ENCODE results near the gene NRSN2. TPM values are rescaled to one million over a fixed set of nuclear protein-coding genes. Genes with fewer than 3 reads are reported as not detected.
A peak's percentile ranks its signal among the peaks of the same experiment; 100 is the strongest.

The NRSN2 gene
- total and polyA plus RNA-seq, 2 of the 4 experiments (the other 2 are of a cell fraction): 9.9 to 101 TPM

DNA sequence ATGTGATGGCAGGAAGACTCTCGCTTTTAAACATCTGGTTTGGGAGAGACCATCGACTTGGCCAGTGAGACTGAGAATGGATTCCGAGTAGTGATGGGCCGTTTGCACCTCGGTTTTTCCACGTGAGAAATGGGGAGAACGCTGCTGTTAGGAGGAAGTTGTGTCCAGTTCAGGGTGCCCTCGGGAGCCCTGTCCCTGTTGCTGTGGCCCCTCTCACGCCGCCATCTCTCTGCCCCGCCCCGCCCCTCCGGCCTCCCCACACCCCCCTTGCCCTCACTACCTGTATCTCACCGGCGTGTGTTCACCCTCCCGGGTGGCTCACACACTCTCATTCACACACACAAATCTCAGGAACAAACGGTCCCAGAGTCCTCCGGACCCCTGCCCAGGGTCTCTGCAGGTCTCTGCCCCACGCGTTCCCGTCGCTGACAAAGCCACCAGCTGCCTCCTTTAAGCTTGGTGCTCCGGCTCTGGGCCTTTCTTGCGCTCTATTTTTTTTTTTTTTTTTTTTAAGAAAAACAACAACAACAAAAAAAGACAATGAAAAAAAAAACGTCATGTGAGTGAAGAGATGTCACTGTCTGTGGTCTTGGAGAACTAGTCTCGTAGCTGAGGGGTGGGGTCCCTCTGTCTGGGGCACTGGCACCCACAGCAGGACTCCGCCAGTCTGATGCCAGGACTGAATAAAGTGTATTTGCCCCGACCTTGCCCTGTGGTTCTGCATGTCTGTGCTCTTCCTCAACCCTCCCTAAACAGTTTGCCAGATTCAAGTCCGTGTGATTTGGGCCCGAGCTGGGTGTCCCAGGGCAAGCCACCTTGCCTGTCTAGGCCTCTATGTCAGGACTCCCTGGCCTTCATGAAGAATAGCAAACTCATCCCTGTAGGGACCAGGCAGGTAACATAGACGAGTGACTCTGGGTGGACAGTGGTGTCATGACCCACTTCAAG is 18.6 kb upstream of the NRSN2 start:
- intact Hi-C loops (cut with micrococcal nuclease) (no loop called here), dilution Hi-C loops (cut with HindIII; ENCODE audit: low sequenced_read_pairs, unreplicated experiment) (no loop called here), in situ Hi-C loops (cut with MboI; ENCODE audit: low sequenced_read_pairs) (no loop called here)
- peaks cover 8% of the 10 kb centered on the region; the same call in 1 of the 2 replicates for H3K36me3 ChIP-seq (ENCODE audit: control insufficient read depth, insufficient read depth, low read length)
- peaks cover 4% of the 10 kb centered on the region; the same call in 1 of the 2 replicates for H3K9me1 ChIP-seq (ENCODE audit: insufficient read depth, low read length)
- H2BK120ac ChIP-seq (ENCODE audit: low read depth, low read length): no peak overlapping the region
- peak overlapping the region; percentile 89 for H3K4me2 ChIP-seq (ENCODE audit: low read depth, low read length)
- no peak overlapping the region; the same call in 1 of the 2 replicates for H4K5ac ChIP-seq (ENCODE audit: low read depth, low read length)
- H3K4ac ChIP-seq (ENCODE audit: low read depth, low read length): peak overlapping the region; percentile 23
- H2BK5ac ChIP-seq (ENCODE audit: low read depth, low read length, poor library complexity, severe bottlenecking): no peak overlapping the region
- peak overlapping the region; percentile 81 for H2AFZ ChIP-seq (replicated peaks; ENCODE audit: low read length, poor library complexity)
- BruUV-seq (replicated peaks): no TSS peak
- peaks cover 17% of the 10 kb centered on the region for H3K4me1 ChIP-seq (ENCODE audit: control insufficient read depth, insufficient read depth, low read length)
- no peaks in the 10 kb centered on the region for H3K27me3 ChIP-seq (ENCODE audit: control insufficient read depth, insufficient read depth, low read length)
- H4K20me1 ChIP-seq (ENCODE audit: insufficient read depth, low read length): peaks cover 51% of the 10 kb centered on the region
- H3K9ac ChIP-seq (ENCODE audit: low read depth, low read length): peak overlapping the region; percentile 83
- CTCF ChIA-PET: interaction anchor here (0.6 kb wide), 1 partner anchor 327 kb away, joined by 3 read pairs; no protein-coding TSS in a partner anchor
- peak overlapping the region; percentile 7; the same call in 1 of the 2 replicates for H3K18ac ChIP-seq (ENCODE audit: low read depth, low read length)
- TF ChIP-seq BHLHE40 (IDR thresholded peaks at IDR 0.05; ENCODE audit: low read depth, low read length): no peak
- H2BK20ac ChIP-seq (ENCODE audit: low read depth, low read length): no peak overlapping the region
- DNase-seq (peak; percentile 20), ATAC-seq (ENCODE audit: low read depth) (no peak)
- H2AK5ac ChIP-seq (ENCODE audit: low read depth, low read length): peak overlapping the region; percentile 71
- H2BK15ac ChIP-seq (ENCODE audit: low read depth, low read length): no peak overlapping the region
- peak overlapping the region; percentile 32; the same call in 1 of the 2 replicates for H3K56ac ChIP-seq (ENCODE audit: extremely low read depth, insufficient read depth, low read length)
- H3K23ac ChIP-seq (ENCODE audit: low read depth, low read length): peak overlapping the region; percentile 69
- no peaks in the 10 kb centered on the region for H3K9me3 ChIP-seq (ENCODE audit: control insufficient read depth, insufficient read depth, low read length)
- peak overlapping the region; percentile 58 for H3K14ac ChIP-seq (replicated peaks; ENCODE audit: low read depth, low read length)
- peak overlapping the region; percentile 99 for H2AK9ac ChIP-seq (replicated peaks; ENCODE audit: low read depth, low read length, poor library complexity)
- H3K4me3 ChIP-seq (ENCODE audit: insufficient read depth, low read depth, low read length): peak overlapping the region; percentile 65
- 34% methylated on average over 6 of the region's 31 CpGs; no CpG with 5 or more reads in 1 of the 2 experiments for WGBS, 2 experiments (ENCODE audit: extremely low coverage in 2 of 2, insufficient read length in 1 of 2)
- peak overlapping the region; percentile 9 for H4K91ac ChIP-seq (ENCODE audit: insufficient read depth, low read depth, low read length)
- POLR2A ChIA-PET (ENCODE audit: unreplicated experiment): interaction anchor here (0.6 to 0.7 kb wide), 3 partner anchors 67 to 72 kb away, joined by 10 to 12 read pairs (median 12); no protein-coding TSS in a partner anchor
- peak overlapping the region; percentile 65 for H3K27ac ChIP-seq (ENCODE audit: insufficient read depth, low read length)
- peaks cover 24 to 44% of the 10 kb centered on the region in 2 experiments for H3K79me1 ChIP-seq (ENCODE audit: low read depth in 1 of 2, low read length in 2 of 2)
- H4K8ac ChIP-seq (ENCODE audit: low read depth in 2 of 2, low read length in 2 of 2): peak overlapping the region; percentile 36 to 57; a peak in 1 of 4 replicates

Data from IMR-90 (cell line).